Kidney (tissue), 14 donors: Measurements from ENCODE around the gene ALDH16A1. TPM values are rescaled to one million over a fixed set of nuclear protein-coding genes. Genes with fewer than 3 reads are reported as not detected.

Source experiments
- DNase-seq, 5 donors: peaks; one replicate each; pipeline ENCODE4 v3.0.0-alpha.2; 2013 to 2020
- FAIRE-seq: peaks from 2 replicates; lab custom pipeline; 2012; peaks lifted over from hg19 to GRCh38; lab: Jason Lieb, UNC
- H3K27ac ChIP-seq, 2 donors: one replicate each; pipeline ENCODE4 v1.7.0; 2013; ENCODE audit warnings: low read depth in 2 of 2, low read length in 2 of 2, inconsistent platforms in 1 of 2
- H3K27me3 ChIP-seq: one replicate; pipeline ENCODE4 v1.7.1; 2013; ENCODE audit warnings: low read length, inconsistent platforms; ENCODE audit not compliant: control insufficient read depth, insufficient read depth
- H3K36me3 ChIP-seq, 3 donors: one replicate each; pipeline versions ENCODE4 v1.7.0 to v1.7.1; 2013; ENCODE audit warnings: low read length in 3 of 3, control low read depth in 1 of 3, inconsistent platforms in 1 of 3; ENCODE audit not compliant: insufficient read depth in 3 of 3, control insufficient read depth in 2 of 3
- H3K4me1 ChIP-seq, 3 donors: one replicate each; pipeline versions ENCODE4 v1.7.0 to v1.7.1; 2013; ENCODE audit warnings: low read length in 3 of 3, inconsistent platforms in 1 of 3, low read depth in 1 of 3; ENCODE audit not compliant: control insufficient read depth in 2 of 3, insufficient read depth in 2 of 3
- H3K4me3 ChIP-seq, 3 donors: one replicate each; pipeline versions ENCODE4 v1.7.0 to v1.8.1; 2013; ENCODE audit warnings: low read length in 3 of 3, control low read depth in 1 of 3, inconsistent platforms in 1 of 3
- H3K9ac ChIP-seq, 3 donors: one replicate each; pipeline versions ENCODE4 v1.7.0 to v1.7.1; 2013; ENCODE audit warnings: low read length in 3 of 3, control low read depth in 1 of 3, inconsistent platforms in 1 of 3
- H3K9me3 ChIP-seq, 3 donors: one replicate each; pipeline versions ENCODE4 v1.7.0 to v1.7.1; 2013; ENCODE audit warnings: low read length in 3 of 3, control low read depth in 1 of 3, inconsistent platforms in 1 of 3; ENCODE audit not compliant: control insufficient read depth in 2 of 3, insufficient read depth in 1 of 3
- CTCF ChIP-seq: IDR thresholded peaks from 3 replicates; pipeline ENCODE4 v1.5.1; 2012; ENCODE audit warnings: mild to moderate bottlenecking, moderate library complexity, borderline replicate concordance; ENCODE audit not compliant: insufficient read depth; ENCODE audit errors: extremely low read depth
- intact Hi-C: fragments of 100-400 bp; cut with DNase I; formaldehyde crosslinking; loops from one replicate; pipeline ENCODE4 v1.11.1; 2022
- polyA plus RNA-seq: library from polyadenylated mRNA; stranded (reverse); fragments of 350-450 nt; fragmentation: Illumina TruSeq; extraction: RNeasy Lipid Tissue Mini Kit (QIAGEN cat#74804); gene quantifications from one replicate; pipeline ENCODE4 v1.2.3, GENCODE V29; 2014; ENCODE audit warnings: low read depth, low replicate concordance; ENCODE audit not compliant: insufficient read depth
- total RNA-seq: library from RNA; stranded (reverse); fragmentation: NEBNext Ultra II Directional; extraction: Animal tissue kit (Norgen Biotek cat#: 25700); gene quantifications from one replicate; pipeline ENCODE4 v1.2.1, GENCODE V29; 2021
- donor health status: control.
- donor health status: control.
- donor health status: control.
- donor health status: control.
- donor health status: control.
- donor health status: DM: yes; HTN: yes; CAD: no.
- donor health status: Normal renal cell carcinoma (clear cell type).

ALDH16A1 gene
- total and polyA plus RNA-seq, 2 donors from 2014 or later, result 26.8 to 31.8 TPM

DNA sequence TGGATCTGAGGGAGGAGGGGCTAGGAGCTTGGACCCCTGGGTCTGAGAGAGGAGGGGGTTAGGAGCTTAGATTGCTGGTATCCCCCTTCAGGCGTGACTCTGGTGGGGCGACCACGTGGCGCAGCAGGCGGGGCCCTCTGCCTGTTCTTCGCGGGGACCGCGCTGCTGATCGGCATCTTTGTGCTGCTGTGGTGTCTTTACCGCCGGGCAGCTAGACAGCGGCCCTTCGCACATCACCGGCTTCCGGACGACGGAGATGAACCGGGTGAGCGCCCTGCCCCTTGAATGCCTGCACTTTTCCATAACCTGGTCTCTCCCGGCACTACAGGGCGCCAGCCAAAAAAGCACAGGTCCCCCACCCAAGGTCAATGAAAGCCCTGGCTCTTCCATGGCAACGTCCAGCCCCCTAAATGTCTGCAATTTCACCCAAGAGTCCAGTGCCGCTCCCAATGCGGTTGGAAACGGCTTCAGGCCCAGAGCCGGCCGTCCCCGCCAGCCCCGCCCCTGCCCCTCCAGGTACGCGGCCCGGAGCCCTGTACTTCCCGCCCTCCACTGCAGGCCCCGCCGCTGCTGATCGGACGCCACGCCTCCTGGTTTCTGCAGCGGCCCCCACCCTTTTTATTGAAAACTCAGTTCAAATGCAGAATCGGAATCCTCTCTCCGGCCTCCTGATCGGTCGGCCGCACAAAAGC, 25.0 kb upstream of the ALDH16A1 start:
- Histone ChIP-seq H3K4me3 (no peak overlapping the region), H3K4me1 (no peaks in the 10 kb centered on the region), H3K9me3 (no peaks in the 10 kb centered on the region), H3K36me3 (no peaks in the 10 kb centered on the region), H3K27ac (no peak overlapping the region), H3K27me3 (peaks cover 69% of the 10 kb centered on the region), H3K9ac (no peak overlapping the region)
- FAIRE-seq (no peak), DNase-seq (no peak)
- TF ChIP-seq CTCF, result no peak
- intact Hi-C loops, result no loop called here

- Histone ChIP-seq H3K27ac (no peak overlapping the region), H3K36me3 (no peaks in the 10 kb centered on the region), H3K27me3 (peaks cover 71% of the 10 kb centered on the region), H3K9ac (no peak overlapping the region), H3K9me3 (no peaks in the 10 kb centered on the region), H3K4me1 (no peaks in the 10 kb centered on the region), H3K4me3 (no peak overlapping the region)
- intact Hi-C loops, result no loop called here
- DNase-seq, result no peak
- no peak for FAIRE-seq
- no peak for TF ChIP-seq CTCF
Observed at GRCh38 chr19:49428547-49429451, 24.2 kb upstream of the ALDH16A1 start.

DNA sequence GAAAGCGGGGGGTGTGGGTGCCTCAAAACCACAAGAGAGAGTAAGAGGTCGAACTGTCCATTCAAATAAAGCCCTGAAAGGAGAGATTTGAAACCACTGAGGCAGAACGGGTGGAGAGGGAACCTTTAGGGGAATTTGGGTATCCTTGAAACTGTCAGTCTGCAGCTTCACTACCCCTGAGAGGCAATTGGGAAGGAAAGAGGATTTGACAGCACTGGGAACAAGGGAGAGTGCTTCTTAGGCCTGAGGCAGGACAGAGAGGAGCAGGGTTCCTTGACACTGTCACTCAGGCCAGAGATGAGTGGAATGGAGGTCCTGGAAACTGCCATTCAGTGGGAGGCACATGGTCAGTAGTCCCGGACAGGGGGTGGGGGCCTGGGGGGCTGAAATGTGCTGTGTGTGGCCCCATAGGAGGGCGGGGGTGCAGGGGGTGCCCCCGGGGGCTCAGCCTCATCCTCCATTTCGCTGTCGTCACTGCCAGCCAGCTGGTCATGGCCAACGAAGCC, 22.8 kb upstream of the ALDH16A1 start:
- H3K27me3 ChIP-seq, result peaks cover 62% of the 10 kb centered on the region
- no peak overlapping the region for H3K4me3 ChIP-seq
- no peak overlapping the region for H3K9ac ChIP-seq
- H3K27ac ChIP-seq, result no peak overlapping the region
- no peaks in the 10 kb centered on the region for H3K9me3 ChIP-seq
- no peak for DNase-seq
- TF ChIP-seq CTCF, result no peak
- H3K36me3 ChIP-seq, result no peaks in the 10 kb centered on the region
- intact Hi-C loops, result loop anchor here (10.0 kb wide), 1 partner anchor 205 kb away; no protein-coding TSS in a partner anchor
- FAIRE-seq, result no peak
- H3K4me1 ChIP-seq, result no peaks in the 10 kb centered on the region
